NB4 (cell line): ENCODE data around the gene PGGT1B.

Source experiments
- MYC ChIP-seq: IDR thresholded peaks from 2 replicates; pipeline ENCODE4 v1.6.1; 2011; ENCODE audit warnings: low read depth, low read length
- POLR2A ChIP-seq: IDR thresholded peaks from 2 replicates; pipeline ENCODE4 v1.6.1; 2011; ENCODE audit warnings: mild to moderate bottlenecking; ENCODE audit not compliant: insufficient read length; ENCODE audit errors: extremely low read depth
- TF ChIP-seq, protein P1 (sequence below): IDR thresholded peaks from 2 replicates; pipeline ENCODE4 v1.6.1; 2011; ENCODE audit warnings: low read depth, low read length
- TF ChIP-seq, protein P2 (sequence below): IDR thresholded peaks from one replicate; pipeline ENCODE4 v1.5.1; 2012; ENCODE audit warnings: low read depth, low read length

DNA sequence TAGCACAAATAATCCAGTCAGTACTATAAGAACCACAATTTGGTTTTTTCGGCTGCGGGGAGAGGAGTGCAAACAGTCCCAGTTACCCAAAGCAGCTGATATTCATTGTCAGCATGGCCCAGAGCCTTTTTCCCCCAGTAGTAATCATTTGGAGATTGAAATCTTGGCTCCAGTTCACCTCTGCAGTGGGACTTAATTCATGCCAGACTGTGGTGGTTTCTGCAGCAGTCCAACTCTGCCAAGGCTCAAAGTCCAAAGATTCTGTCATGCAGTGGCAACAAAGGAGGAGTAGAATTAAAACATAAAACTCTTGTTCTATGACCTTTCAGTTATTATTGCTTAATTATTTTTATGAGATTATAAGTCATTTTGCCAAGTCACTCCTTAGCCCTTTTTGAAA, 68.0 kb downstream of the PGGT1B start:
- TF ChIP-seq, protein P1, sequence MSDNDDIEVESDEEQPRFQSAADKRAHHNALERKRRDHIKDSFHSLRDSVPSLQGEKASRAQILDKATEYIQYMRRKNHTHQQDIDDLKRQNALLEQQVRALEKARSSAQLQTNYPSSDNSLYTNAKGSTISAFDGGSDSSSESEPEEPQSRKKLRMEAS: no peak
- TF ChIP-seq, protein P2, sequence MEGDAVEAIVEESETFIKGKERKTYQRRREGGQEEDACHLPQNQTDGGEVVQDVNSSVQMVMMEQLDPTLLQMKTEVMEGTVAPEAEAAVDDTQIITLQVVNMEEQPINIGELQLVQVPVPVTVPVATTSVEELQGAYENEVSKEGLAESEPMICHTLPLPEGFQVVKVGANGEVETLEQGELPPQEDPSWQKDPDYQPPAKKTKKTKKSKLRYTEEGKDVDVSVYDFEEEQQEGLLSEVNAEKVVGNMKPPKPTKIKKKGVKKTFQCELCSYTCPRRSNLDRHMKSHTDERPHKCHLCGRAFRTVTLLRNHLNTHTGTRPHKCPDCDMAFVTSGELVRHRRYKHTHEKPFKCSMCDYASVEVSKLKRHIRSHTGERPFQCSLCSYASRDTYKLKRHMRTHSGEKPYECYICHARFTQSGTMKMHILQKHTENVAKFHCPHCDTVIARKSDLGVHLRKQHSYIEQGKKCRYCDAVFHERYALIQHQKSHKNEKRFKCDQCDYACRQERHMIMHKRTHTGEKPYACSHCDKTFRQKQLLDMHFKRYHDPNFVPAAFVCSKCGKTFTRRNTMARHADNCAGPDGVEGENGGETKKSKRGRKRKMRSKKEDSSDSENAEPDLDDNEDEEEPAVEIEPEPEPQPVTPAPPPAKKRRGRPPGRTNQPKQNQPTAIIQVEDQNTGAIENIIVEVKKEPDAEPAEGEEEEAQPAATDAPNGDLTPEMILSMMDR: no peak
- TF ChIP-seq POLR2A (no peak), MYC (no peak)
